GM18508 (cell line): ENCODE results near the gene KCNJ6.

Experiments used
- ATAC-seq: cut with Tn5 transposase; IDR thresholded peaks from one replicate; pipeline ENCODE4 v1.9.1; 2021; ENCODE audit warnings: moderate number of reproducible peaks; ENCODE audit not compliant: insufficient read depth, unreplicated experiment

Gene KCNJ6

DNA sequence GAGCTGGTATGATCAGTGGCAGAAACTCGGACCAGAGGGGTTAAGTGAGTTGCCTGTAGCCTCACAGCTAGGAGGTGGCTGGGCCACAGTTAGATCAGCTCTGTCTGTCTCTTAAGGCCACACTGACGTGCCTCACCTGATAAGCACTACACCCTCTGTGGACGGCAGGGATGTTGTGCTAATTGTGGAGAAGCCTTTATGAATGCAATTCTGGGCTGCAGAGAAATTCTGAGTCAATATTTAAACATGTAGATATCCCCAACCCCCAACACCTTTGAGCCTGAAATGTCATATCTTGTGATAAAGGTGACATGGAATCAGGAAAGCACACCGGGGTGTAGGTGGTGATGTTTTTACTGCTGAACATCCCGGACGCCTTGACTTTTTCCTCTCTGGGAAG lies 88.3 kb downstream of the KCNJ6 start:
- no peak for ATAC-seq

DNA sequence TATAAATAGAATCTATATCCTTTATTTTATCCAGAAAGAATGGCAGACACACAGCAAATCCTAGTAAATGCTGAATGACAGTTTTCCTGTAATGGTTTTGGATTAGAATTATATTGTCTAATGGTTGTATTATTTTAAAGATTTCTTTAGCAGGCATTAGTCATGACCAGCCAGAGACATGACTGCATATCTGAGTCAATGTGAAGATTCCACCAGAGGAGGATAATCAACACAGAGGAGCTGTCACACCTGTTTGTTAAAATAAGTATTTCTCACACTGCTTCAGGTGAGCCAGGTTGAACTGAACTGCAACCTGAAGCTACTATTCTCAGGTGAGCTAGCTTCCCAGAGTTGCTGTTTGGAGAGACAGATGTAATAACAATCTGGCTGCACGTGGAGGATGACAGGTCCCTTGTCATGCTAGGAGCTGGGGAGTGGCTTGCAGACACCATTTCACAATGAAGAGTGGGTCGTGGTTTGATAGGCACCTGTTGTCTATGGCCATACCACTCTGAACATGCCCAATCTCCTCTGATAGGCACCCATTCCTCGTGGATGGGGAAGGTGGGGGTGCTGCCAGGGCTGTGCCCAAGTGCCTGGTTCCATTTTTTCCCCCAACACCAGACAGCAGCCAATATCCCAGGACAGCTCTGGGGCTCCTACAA lies 94.3 kb downstream of the KCNJ6 start:
- ATAC-seq = no peak

DNA sequence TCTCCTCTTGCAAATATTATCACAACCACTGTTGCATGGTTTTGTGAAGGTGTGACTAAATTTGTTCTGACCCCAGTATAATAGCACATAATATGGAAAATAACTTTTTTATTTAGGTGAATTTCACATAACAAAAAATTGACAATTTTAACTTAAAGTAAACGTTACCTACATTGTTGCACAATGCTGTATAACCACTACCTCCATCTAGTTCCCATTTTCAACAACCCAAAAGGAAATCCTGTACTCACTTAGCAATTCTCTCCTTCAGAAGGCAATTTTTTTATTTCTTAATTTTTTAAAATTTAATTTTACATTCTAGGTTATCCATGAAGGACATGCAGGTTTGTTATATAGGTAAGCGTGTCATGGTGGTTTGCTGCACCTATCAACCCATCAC lies 95.2 kb downstream of the KCNJ6 start:
- ATAC-seq = no peak

DNA sequence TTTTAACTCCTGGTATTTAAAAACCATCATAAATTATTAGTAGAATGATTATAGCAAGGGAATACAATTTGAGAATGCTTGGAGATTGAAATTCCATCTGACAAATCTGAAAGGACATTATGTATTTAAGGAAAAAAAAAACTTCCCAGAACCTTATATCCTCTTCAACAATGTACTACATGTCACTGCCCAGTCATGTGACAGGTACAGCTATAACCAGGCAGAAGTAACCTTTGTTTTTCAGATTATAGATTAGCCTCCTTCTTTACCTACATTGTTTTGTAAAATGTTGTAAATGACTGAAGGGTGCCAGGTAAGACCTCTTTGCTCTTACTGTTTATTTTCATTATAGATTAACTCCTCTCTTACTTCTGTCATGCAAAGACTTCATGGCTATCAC lies 96.9 kb downstream of the KCNJ6 start:
- ATAC-seq = no peak

DNA sequence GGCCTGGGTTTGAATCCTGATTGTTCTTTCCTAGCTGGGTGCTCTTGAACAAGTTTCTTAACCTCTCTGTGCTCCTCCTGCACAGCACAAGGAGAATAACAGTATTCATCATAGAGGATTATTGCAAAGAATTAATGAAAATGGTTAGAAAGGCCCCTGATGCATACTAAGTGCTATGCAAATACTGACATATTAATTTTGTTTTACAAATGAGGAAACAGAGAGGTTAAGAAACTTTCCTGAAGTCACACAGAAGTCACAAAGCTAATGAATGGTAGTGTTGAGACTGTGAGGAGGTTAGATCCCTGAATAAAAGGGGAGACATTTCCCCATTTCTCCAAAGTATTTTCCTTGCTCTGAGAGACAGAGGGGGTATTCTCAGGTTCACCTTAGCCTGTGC lies 99.0 kb downstream of the KCNJ6 start:
- no peak for ATAC-seq

DNA sequence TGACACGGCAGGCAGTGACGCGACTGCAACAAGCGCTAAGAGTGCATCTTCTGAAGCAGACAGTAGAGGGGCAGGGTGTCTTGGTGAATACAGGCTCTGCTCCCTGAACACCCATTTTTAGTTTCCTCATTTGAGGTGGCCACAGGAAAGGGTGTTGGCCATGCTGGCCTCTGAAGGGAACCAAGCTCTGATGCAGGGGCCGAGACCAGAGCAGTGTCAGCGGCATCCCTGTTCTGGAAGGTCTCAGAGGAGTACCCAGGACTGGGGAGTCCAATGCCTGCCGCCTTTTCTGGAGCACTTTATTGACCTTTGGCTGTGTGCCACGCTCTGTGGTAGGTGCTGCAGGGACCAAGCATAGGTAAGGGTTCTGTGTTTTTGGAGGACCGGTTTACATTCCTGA lies 100.4 kb downstream of the KCNJ6 start:
- no peak for ATAC-seq

DNA sequence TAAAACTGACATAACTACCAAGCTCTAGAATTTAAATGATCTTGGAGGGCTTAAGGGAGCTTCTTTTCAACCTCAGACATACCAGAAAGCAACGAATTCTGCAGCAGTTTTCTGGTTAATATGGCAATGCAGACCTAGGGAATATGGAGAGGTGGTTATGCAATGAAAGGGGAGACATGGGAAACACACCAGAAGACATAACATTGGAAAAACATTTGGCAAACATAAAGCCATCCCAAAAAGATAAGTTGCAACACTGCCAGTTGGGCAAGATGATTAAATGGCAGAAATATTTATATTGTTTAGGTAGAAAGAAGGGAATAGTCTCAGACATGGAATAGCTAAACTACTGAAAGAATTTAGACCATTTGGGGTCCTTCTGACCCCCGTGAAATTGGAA lies 104.5 kb downstream of the KCNJ6 start:
- no peak for ATAC-seq

DNA sequence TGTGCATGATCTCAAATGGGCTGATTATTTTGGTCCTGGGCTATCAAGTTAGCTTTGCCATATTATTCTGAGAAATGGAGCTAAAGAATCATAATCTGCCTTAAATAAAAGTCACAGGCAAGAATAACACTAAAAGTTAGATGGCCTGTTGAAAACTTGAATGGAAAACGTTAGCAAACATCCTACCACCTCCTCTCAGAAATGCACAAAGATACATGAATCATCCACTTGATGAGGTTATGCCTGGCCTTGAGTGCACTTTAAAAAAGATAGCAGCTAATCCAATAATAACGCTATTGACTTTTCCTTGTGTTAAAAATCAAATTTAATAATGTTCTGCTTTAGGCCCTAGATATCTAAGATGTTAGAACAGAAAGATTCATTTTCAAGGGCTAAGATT lies 108.0 kb downstream of the KCNJ6 start:
- no peak for ATAC-seq

DNA sequence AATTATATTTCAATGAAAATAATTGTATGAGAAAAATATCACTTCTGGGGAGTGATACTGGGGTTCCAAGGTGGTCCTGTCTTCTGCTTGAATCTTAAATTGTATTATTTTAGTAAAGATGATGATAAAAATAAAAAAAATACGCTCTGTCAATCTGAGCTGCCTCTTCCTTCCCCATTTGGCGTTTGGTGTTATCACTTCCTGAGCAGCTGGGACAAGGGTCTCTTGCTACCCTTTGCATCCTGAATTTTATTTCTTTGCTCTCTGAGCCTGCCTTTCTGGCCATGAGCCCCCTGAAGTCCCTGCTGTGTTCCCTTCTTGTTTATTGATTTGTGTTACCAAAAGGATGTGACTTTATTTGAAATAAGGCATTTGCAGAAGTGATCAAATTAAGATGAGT lies 111.0 kb downstream of the KCNJ6 start:
- ATAC-seq = no peak

DNA sequence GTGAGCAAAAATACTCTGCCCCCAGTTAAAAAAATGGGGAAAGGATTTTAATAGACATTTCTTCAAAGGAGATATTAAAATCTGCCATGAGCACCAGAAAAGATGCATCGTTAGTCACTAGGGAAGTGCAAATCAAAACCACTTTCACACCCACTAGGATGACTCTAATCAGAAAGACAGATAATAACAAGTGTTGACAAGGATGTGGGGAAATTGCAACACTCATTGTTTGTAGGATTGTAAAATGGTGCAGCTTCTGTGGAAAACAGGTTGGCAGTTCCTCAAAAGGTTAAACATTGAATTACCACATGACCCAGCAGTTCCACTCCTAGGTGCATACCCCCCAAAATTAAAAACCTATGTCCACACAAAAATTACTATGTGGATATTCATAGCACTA lies 112.3 kb downstream of the KCNJ6 start:
- no peak for ATAC-seq

DNA sequence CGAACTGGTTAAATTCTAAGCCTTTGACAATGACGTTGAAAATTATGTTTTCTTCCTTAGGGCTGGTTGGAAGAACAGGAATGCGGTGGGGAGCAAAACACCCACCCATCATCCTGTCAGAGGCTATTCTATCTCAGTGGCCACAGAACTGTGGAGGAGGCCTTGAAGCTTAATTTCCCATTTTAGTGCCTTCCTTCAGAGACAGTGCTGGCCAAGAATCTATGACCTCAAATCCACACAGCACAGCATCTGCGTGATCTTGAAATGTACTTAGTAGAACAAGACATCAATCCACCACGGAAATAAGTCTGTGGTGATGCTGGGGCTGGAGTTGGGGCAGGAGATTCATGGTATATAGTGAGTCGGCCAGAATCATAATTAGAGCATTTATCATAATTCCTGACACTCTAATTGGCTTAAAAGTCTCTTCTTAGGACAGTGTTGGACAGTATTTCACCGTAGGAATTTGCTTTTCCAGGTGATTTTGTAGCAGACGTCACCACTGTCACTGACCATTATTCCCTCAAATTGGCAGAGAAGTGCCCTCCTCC lies 113.1 kb downstream of the KCNJ6 start:
- no peak for ATAC-seq

DNA sequence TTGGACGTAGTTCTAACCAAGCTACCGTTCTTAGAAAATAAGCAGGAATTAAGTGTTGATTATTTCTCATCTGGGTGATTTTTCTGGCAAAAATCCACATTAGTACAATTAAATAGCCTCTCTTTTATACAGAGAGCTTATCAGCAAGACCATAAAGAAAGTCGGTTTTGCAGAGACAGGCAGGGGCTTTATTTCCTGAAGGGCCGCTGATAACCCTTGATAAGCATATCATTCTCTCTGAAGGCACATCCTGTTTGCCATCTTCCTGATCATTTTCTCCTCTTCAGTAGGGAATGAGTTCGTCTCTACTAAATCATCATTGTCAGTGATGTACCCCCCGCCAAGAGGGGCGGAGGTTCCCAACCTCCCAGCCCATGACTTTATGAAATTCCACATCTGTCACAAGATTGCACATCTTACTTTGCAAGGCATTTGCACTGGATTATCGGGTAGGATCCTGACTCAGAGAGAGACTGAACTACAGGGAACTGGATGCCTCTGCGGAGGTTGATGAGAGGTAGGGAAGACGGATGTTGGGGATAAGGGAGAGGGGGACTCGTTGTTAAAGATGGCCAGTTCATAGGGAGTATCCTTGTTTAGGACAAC lies 115.7 kb downstream of the KCNJ6 start:
- no peak for ATAC-seq

DNA sequence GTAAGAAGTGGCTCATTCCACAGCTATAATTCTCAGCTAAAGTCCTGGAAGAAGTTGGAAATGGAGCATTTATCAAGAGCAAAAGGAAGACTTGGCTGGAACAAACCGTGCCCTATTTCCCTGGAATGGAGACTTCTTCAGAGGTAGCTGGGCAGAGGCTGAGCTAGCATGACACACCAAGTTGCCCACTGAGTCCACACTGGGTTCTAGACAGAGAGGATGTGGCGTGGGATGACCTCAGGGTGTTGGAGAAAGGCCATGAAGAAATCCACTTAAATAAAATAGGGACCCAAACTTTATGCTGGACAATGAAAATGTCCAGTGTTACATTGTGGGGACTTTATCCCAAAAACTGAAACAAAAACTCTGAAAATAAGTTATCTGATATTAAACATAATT lies 116.2 kb downstream of the KCNJ6 start:
- ATAC-seq = no peak

DNA sequence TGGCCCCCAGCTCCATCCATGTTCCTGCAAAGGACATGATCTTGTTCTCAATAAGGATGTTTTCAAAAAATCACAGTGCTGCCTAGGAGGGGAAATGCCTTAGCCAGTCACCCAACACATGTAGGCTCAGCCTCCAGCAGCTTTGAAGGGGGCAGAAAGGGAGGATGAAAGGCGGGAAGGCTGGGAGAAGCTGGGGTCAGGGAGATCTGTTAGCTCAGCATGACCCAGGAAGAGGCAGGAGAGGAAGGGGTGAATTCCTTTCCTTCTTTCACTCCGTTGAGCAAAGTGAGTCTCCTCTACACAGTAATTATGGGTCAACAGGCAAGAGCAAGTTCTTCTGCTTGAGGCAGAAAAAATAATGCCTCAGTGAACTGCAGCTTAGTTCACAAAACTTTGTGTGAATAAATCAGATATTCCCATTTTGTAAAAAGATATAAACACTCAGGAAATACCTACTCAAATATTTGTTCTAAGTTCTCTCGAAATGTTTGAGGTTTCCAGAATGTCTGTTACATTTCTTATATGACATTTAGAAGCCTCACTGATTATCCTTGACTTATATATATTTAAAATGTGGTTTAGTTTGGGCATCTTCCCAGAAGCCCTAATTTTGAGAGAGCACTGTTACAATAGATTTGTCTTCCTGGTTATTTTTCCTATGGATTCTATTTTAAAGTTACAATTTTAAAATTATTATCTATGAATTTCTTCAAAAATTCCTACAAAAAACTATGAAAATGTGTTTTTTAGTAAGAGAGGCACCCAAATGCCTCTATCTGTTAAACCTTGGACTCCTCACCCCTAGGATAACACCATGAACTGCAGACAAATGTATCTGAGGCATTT lies 116.8 kb downstream of the KCNJ6 start:
- no peak for ATAC-seq

DNA sequence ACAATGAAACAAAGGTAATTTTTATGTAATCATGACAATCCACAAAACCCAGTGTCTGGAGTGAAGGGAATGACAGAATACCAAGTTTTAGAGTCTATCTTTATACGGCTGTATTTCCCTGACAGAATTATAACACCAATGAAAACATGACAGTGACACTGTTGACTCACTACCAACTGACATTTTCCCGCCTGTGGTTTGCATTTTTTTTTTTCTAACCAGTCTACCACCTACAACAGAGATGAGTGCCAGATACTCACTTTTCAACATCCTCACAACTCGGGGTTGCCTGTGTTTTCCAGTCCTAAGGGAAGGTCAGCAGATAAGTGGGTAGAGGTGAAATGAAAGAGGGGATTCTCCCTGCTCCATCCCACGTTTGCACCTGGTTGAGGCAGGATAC lies 118.9 kb downstream of the KCNJ6 start:
- no peak for ATAC-seq

DNA sequence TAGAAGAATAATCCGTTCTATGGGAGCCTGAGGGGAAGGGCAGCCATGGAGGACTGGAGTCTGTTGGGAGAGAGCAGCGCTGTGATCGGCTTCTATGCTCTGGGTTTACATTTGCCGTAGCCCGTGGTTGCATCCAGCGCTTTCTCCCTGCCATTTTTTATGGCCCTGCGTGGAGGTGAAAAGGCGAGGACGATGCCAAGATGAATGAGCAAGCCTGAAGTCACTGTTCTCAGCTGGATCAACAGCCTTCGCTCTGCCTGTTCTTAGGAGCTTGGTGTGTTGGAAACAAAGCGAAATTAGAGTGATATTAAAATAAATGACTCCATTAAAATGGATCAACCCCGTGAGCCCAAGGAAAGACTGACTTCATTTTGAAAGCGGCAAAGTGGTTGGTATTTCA lies 120.2 kb downstream of the KCNJ6 start:
- no peak for ATAC-seq

DNA sequence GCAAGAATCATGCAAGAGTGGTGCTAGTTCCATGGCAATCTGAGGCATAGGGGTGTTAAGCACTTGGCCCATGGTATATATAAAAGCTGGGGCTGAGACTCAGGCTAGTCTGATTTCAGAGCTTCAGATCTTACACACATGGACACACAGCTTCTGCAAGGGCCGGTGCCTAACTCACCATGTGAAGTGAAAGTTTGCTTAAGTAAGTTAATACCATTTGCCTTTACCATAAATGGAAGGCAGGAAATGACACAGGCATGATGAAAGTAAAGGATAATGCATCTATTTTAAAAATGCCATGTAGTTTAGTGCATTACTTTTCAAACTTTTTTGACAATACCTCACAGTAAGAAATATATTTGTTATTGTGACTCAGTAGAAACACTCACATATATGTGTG lies 122.6 kb downstream of the KCNJ6 start:
- ATAC-seq = no peak

DNA sequence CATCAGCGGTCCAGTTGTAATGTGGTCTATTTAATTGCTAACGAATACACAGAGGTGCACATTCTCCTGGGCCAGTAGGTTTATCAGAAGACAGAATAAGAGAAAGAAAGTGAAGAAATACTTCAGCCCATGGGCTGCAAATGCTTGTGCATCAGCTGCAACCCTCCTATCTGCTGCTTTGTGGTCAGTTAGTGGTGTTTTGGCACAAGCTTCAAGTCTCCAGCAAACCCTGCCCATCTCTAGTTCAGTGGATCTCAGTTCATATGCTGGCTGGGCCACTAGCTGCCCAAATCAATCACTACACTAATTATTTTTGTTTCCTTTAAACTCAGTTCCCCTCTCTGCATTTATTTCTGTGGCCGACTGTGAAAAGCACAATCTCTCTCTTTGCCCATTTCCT lies 124.2 kb downstream of the KCNJ6 start:
- ATAC-seq = no peak

DNA sequence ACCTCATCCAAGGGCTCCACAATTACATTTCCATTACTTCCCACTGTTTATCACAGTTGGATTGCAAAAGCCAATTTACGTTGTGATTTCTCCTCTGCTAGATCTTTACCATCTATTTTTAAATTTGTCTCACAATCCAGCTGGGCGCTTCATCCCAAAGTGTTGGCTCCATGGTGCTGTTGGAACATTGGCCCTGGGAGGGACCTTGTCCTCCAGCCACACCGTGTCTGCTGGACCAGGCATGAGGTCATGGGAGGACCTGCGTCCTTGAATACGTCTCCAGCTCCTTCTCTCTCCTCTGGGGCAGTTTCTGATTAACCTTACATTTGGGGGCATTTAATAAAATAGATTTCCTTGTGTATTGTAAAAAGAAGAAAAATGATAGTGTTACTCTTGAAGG lies 125.4 kb downstream of the KCNJ6 start:
- no peak for ATAC-seq

DNA sequence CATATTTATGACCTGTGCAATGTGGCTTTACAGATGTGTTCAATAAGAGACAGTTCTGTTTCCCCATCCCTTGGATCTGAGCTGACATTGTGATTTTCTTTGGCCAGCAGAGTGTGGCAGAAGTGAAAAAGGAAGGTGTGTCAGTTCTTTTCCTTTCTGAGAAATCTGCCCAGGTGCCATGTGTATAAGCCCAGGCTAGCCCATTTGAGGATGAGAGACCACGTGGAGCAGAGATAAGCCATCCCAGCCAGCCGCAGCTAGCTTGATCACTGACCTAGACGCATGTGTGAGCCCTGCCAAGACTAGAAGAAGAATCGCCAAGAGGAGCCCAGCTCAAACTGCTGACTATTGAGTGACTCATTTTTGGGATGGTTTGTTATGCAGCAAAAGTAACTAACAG lies 127.8 kb downstream of the KCNJ6 start:
- ATAC-seq = no peak

DNA sequence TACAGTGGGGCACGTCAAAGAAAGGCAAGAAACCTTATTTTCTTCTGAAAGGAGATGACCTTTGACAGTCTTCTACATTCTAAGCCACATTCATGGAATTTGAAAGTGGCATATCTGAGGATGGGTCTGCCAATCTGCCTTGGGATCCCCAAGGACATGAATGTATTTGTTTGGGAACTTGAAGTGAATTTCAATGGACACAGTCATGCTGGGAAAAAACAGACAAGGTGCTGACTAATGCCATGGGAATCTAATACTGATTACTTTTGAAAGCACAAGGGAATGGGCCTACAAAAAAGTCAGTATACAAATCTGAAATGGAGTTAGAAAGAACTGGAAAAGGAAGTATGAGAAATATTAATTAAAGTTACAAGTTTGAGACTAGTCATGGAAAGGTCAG lies 128.8 kb downstream of the KCNJ6 start:
- ATAC-seq = no peak
